Mucosa of rectum (tissue), 2 donors: Measurements from ENCODE around the gene SPDYE8.
A peak's percentile ranks its signal among the peaks of the same experiment; 100 is the strongest.
"Not testable (repeated sequence)": the region's sequence is repeated elsewhere in the genome, so short reads cannot be mapped to it uniquely, and the experiment has no call there.

Experiments
- H3K27ac ChIP-seq, 2 donors: one replicate each; pipeline ENCODE4 v1.7.0; 2013; ENCODE audit warnings: inconsistent platforms in 2 of 2, low read depth in 2 of 2, low read length in 2 of 2
- H3K27me3 ChIP-seq, 2 donors: one replicate each; pipeline ENCODE4 v1.7.0; 2013; ENCODE audit warnings: low read length in 2 of 2; ENCODE audit not compliant: control insufficient read depth in 2 of 2, insufficient read depth in 2 of 2
- H3K36me3 ChIP-seq, 2 donors: one replicate each; pipeline ENCODE4 v1.7.0; 2013; ENCODE audit warnings: low read length in 2 of 2; ENCODE audit not compliant: control insufficient read depth in 2 of 2, insufficient read depth in 2 of 2
- H3K4me1 ChIP-seq, 2 donors: one replicate each; pipeline ENCODE4 v1.7.0; 2013; ENCODE audit warnings: low read length in 2 of 2, mild to moderate bottlenecking in 1 of 2; ENCODE audit not compliant: control insufficient read depth in 2 of 2, insufficient read depth in 2 of 2
- H3K4me3 ChIP-seq, 2 donors: one replicate each; pipeline ENCODE4 v1.7.0; 2013; ENCODE audit warnings: low read length in 2 of 2
- H3K9ac ChIP-seq, 2 donors: one replicate each; pipeline ENCODE4 v1.7.0; 2013; ENCODE audit warnings: low read length in 2 of 2, low read depth in 1 of 2, mild to moderate bottlenecking in 1 of 2
- H3K9me3 ChIP-seq, 2 donors: one replicate each; pipeline ENCODE4 v1.7.0; 2013; ENCODE audit warnings: low read length in 2 of 2; ENCODE audit not compliant: control insufficient read depth in 2 of 2
- donor health status: healthy.
- donor health status: Normal muscosa, but diverticular disease.

The SPDYE8 gene, protein sequence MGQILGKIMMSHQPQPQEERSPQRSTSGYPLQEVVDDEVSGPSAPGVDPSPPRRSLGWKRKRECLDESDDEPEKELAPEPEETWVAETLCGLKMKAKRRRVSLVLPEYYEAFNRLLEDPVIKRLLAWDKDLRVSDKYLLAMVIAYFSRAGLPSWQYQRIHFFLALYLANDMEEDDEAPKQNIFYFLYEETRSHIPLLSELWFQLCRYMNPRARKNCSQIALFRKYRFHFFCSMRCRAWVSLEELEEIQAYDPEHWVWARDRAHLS

DNA sequence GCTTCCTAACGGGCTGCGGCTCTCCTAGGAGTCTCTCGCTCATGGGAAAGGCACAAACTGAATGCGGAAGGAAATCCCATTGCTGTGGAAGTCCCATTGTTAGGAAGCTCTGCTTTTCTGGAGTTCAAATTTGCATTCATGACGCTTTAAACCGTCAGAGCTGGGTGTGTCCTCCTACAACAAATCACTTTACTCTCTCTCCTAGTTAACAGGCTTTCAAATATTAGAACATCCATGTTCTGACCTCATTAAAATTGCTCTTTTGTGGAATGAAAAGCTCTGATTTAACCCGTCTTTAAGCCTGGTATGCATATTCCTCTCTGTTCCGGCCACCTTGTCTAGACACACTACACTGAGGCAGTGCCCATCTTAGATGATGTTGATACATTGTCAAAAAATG is at the start of gene SPDYE8:
TSS of gene SPDYE8 (minus strand) at position 101 of the 400 bp plus-strand sequence. CDS start 1,800 bp downstream, outside the sequence.
- not testable (repeated sequence) for H3K27ac ChIP-seq, H3K9me3 ChIP-seq, H3K9ac ChIP-seq, H3K36me3 ChIP-seq, H3K4me3 ChIP-seq, H3K27me3 ChIP-seq, H3K4me1 ChIP-seq

DNA sequence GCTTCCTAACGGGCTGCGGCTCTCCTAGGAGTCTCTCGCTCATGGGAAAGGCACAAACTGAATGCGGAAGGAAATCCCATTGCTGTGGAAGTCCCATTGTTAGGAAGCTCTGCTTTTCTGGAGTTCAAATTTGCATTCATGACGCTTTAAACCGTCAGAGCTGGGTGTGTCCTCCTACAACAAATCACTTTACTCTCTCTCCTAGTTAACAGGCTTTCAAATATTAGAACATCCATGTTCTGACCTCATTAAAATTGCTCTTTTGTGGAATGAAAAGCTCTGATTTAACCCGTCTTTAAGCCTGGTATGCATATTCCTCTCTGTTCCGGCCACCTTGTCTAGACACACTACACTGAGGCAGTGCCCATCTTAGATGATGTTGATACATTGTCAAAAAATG is 28.2 kb upstream of the SPDYE8 start, which contains the start of gene SPDYE11:
TSS of gene SPDYE11 (minus strand) at position 101 of the 400 bp plus-strand sequence. CDS start 1,800 bp downstream, outside the sequence.
- not testable (repeated sequence) for H3K36me3 ChIP-seq, H3K27me3 ChIP-seq, H3K9ac ChIP-seq, H3K4me1 ChIP-seq, H3K4me3 ChIP-seq, H3K27ac ChIP-seq, H3K9me3 ChIP-seq

DNA sequence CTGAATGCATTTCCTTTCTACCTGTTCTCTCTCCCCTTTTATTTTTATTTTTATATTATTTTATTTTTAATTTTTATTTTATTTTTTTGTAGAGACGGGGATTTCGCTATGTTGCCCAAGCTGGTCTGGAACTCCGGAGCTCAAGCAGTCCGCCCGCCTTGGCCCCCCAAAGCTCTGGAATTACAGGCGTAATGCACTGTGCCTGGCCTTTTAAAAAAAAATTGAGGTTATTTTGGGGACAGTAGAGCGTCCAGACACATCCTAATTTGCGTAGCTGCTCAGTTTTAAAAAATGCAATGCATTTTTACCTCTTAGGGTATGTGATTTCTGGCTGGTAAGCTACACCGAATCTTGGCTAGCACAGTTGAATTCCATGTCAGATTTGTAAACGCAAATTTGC is 23.1 kb downstream of the SPDYE8 start:
- not testable (repeated sequence) for H3K9me3 ChIP-seq, H3K36me3 ChIP-seq, H3K4me1 ChIP-seq, H3K9ac ChIP-seq, H3K27me3 ChIP-seq, H3K4me3 ChIP-seq, H3K27ac ChIP-seq

DNA sequence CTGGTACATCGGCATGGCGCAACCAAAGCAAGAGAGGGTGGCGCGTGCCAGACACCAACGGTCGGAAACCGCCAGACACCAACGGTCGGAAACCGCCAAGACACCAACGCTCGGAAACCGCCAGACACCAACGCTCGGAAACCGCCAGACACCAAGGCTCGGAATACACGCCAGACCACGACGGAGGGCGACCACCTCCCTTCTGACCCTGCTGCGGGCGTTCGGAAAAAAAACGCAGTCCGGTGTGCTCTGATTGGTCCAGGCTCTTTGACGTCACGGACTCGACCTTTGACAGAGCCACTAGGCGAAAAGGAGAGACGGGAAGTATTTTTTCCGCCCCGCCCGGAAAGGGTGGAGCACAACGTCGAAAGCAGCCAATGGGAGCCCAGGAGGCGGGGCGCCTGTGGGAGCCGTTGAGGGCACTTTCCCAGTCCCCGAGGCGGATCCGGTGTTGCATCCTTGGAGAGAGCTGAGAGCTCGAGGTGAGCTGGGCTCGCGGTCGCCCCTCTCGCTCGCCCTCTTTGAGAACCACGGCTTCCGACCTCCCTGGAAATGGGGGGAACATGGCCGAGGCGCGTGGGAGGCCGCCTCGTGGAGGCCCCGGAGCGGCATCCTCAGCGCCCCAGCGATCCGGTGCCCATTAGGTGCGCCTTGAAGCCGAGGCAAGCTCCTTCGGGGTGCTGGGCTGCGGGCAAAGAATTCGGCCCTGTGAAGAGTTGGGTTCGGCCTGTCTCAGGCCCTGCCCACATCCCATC is 23.7 kb downstream of the SPDYE8 start:
- H3K27ac ChIP-seq: peak overlapping the region; percentile 80 to 86
- H3K4me3 ChIP-seq: peak overlapping the region; percentile 73 to 77
- not testable (repeated sequence) for H3K4me1 ChIP-seq, H3K27me3 ChIP-seq, H3K9me3 ChIP-seq, H3K36me3 ChIP-seq
- peak overlapping the region; percentile 56 to 75 for H3K9ac ChIP-seq

DNA sequence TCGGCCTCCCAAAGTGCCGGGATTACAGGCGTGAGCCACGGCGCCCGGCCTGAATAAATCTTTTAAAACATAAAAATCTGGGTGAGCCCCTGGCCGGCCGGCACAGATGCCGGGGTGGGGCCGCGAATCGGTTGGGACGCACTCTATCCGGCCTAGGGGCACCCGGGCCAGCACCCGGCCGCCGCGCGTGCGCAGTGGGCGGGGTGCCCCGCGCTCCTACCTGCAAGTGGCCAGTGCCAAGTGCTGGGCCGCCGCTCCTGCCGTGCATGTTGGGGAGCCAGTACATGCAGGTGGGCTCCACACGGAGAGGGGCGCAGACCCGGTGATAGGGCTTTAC is 24.2 kb downstream of the SPDYE8 start:
- Histone ChIP-seq H3K9ac (peak overlapping the region in 1 of 2 donors; percentile 75), H3K27ac (peak overlapping the region; percentile 80 to 84), H3K4me3 (peak overlapping the region; percentile 73 to 77)
- not testable (repeated sequence) for H3K9me3 ChIP-seq, H3K4me1 ChIP-seq, H3K27me3 ChIP-seq, H3K36me3 ChIP-seq

DNA sequence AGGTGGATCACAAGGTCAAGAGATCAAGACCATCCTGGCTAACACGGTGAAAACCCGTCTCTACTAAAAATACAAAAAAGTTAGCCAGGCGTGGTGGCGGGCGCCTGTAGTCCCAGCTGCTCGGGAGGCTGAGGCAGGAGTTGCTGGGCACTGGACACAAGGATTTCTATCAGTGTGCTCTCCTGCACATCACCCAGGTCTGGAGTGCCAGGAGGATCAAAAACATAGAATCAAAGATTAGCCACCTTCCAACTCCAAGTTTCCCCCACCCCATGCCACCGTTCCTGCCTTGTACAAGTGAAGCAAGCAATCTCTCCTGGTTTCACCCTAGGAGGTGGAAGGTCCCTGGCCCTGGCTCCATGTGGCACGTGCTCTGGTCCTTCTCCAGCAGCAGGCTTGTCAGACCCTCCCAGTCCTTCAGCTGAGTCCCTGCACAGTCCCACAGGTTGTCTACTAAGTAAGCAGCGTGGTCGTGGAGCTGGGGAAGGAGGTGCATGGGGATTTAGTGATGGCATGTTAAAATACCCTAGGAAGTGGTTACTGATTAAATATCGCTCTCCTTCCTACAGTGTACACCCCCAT is 31.6 kb downstream of the SPDYE8 start:
- not testable (repeated sequence) for H3K4me3 ChIP-seq

DNA sequence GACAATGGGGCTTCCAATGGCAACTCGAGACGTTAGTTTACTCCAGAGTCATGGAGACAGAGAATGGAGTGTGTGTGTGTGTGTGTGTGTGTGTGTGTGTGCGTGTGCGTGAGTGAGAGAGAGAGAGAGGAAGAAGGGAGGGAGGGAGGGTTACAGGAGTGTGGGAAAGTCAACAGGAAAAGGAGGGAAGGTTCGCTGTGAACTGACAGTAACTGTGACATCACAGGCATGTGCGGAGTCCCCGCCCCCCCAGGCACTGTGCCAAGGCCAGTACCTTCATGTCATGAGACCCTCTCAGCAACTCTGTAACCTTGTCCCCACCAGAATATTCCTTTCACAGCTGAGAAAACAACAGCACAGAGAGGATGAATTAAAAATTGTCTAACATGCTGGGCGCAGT is 32.1 kb downstream of the SPDYE8 start:
- H3K9ac ChIP-seq, H3K27ac ChIP-seq: not testable (repeated sequence)

More for the DNA sequence above, 31.6 kb downstream of the SPDYE8 start:
- not testable (repeated sequence) for H3K36me3 ChIP-seq, H3K4me1 ChIP-seq, H3K9me3 ChIP-seq, H3K27ac ChIP-seq, H3K27me3 ChIP-seq, H3K9ac ChIP-seq

DNA sequence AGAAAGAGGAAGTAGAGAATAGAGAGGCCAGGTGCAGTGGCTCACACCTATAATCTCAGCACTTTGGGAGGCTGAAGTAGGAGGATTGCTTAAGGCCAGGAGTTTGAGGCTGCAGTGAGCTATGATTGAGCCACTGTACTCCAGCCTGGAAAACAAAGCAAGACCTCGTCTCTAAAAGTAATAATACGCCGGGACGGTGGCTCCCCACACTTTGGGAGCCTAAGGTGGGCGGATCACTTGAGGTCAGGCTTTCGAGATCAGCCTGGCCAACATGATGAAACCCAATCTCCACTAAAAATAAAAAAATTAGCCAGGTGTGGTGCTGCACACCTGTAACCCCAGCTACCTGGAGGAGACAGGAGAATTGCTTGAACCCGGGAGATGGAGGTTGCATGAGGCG is 34.1 kb downstream of the SPDYE8 start:
- H3K9ac ChIP-seq, H3K36me3 ChIP-seq, H3K9me3 ChIP-seq: not testable (repeated sequence)

More for the DNA sequence above, 32.1 kb downstream of the SPDYE8 start:
- not testable (repeated sequence) for H3K4me3 ChIP-seq, H3K9me3 ChIP-seq, H3K36me3 ChIP-seq, H3K4me1 ChIP-seq, H3K27me3 ChIP-seq

DNA sequence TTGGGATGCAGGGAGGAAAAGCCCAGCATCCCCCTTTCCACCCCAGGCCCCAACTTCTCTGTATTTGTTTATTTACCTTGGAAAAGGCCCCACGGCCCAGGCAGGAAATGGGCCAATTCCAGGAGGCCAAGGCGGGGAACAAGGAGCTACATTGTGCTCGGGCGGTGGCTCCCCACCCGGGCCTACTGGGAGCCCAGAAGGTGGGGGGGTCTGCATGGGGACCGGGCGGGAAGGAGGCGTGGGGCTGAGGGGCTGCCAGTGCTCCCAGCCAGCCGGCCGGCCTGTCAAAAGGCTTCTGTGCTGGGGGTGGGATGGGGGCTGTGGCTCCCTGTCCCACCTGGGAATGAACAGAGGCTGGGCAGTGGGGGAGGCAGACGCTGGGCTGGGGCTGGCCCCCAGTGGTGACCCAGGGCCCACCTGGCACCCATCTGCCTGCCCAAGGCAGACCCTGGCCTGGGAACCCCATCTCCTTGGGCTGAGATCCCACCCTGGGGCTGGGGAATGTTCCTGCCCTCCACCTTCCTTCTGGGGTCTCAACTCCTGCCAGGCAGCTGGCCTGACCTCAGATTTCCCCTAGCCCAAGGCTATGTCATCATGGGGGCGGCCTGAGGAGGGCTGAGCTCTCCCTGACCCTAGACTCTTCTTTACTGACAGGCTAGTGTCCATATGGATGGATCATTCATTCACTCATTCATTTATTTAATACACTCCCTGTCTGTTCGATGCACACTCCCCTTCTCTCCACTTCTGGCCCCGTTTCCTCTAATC is 39.2 kb downstream of the SPDYE8 start:
- H3K9me3 ChIP-seq, H3K27me3 ChIP-seq, H3K4me1 ChIP-seq, H3K9ac ChIP-seq, H3K4me3 ChIP-seq, H3K36me3 ChIP-seq, H3K27ac ChIP-seq: not testable (repeated sequence)

More for the DNA sequence above, 34.1 kb downstream of the SPDYE8 start:
- not testable (repeated sequence) for H3K27me3 ChIP-seq, H3K27ac ChIP-seq, H3K4me3 ChIP-seq, H3K4me1 ChIP-seq

DNA sequence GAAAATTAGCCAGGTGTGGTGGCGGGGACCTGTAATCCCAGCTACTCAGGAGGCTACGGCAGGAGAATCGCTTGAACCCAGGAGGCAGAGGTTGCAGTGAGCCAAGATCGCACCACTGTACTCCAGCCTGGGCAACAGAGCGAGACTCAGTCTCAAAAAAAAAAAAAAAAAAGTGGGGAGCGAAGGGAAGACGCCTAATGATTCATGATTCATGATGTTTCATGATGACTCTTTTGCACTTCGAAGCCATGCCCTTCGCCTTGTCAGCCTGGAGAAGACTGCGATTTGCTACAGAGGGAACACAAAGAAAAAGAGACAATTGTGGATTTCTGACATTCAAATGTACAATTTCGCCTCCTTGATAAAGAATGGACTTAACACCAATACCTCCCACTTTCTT is 47.5 kb downstream of the SPDYE8 start:
- H3K27ac ChIP-seq, H3K27me3 ChIP-seq, H3K9me3 ChIP-seq, H3K4me3 ChIP-seq, H3K9ac ChIP-seq, H3K36me3 ChIP-seq, H3K4me1 ChIP-seq: not testable (repeated sequence)
